COR-L47 (cell line): ENCODE measurements around the gene PPFIA1.
"Not testable (repeated sequence)": the region's sequence is repeated elsewhere in the genome, so short reads cannot be mapped to it uniquely, and the experiment has no call there.

ENCODE experiments used
- DNase-seq: peaks from one replicate; lab custom pipeline; 2025; lab: John Stamatoyannopoulos, UW

The PPFIA1 gene

GRCh38 chr11:70358753-70359152 lies 88.3 kb downstream of the PPFIA1 start:
- no peak for DNase-seq

- DNase-seq: no peak
Observed at GRCh38 chr11:70359451-70360205, 89.1 kb downstream of the PPFIA1 start.

GRCh38 chr11:70360211-70360610 lies 89.7 kb downstream of the PPFIA1 start:
- peak; percentile 3 for DNase-seq

GRCh38 chr11:70364178-70364577 lies 93.7 kb downstream of the PPFIA1 start:
- no peak for DNase-seq

GRCh38 chr11:70364745-70365543 lies 94.5 kb downstream of the PPFIA1 start:
- DNase-seq: no peak

GRCh38 chr11:70365544-70365927 lies 95.0 kb downstream of the PPFIA1 start:
- DNase-seq: no peak

GRCh38 chr11:70367071-70367470 lies 96.6 kb downstream of the PPFIA1 start:
- DNase-seq: no peak

GRCh38 chr11:70368961-70369360 lies 98.5 kb downstream of the PPFIA1 start:
- DNase-seq: no peak

GRCh38 chr11:70371241-70371640 lies 100.8 kb downstream of the PPFIA1 start:
- DNase-seq: no peak

GRCh38 chr11:70372076-70372475 lies 101.6 kb downstream of the PPFIA1 start:
- DNase-seq: no peak

- no peak for DNase-seq
Observed at GRCh38 chr11:70376621-70377020, 106.1 kb downstream of the PPFIA1 start.

- no peak for DNase-seq
Observed at GRCh38 chr11:70377645-70378044, 107.2 kb downstream of the PPFIA1 start.

- DNase-seq: no peak
Observed at GRCh38 chr11:70378506-70379134, 108.1 kb downstream of the PPFIA1 start.

- no peak for DNase-seq
Observed at GRCh38 chr11:70381350-70381749, 110.9 kb downstream of the PPFIA1 start.

- no peak for DNase-seq
Observed at GRCh38 chr11:70381872-70382861, 111.7 kb downstream of the PPFIA1 start.

- DNase-seq: no peak
Observed at GRCh38 chr11:70383664-70384565, 113.4 kb downstream of the PPFIA1 start.

- DNase-seq: no peak
Observed at GRCh38 chr11:70384566-70385152, 114.2 kb downstream of the PPFIA1 start.

- DNase-seq: no peak
Observed at GRCh38 chr11:70387564-70387963, 117.1 kb downstream of the PPFIA1 start.

GRCh38 chr11:70389201-70389600 lies 118.7 kb downstream of the PPFIA1 start:
- no peak for DNase-seq

GRCh38 chr11:70390882-70391281 lies 120.4 kb downstream of the PPFIA1 start:
- DNase-seq: not testable (repeated sequence)
